Measurements from ENCODE around the gene RAB17.

The RAB17 gene

DNA sequence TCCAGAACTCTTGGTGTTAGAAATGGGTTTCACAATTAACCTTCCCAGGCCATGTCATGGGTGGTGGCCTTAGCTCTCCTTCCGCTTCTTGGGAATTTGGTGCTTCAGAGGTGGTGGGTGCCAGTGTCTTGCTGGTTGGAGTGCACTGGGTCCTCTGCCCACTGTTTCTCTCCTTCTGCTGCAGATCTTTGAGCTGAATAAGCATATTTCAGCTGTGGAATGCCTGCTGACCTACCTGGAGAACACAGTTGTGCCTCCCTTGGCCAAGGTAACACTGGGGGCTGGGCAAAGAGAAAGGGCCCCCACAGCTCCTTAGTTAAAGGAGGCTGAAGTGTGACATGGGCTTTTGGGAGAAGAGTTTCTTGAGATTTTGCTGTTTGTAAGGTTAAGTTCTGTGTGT lies 56.2 kb downstream of the RAB17 start:
- no peak for DNase-seq

DNA sequence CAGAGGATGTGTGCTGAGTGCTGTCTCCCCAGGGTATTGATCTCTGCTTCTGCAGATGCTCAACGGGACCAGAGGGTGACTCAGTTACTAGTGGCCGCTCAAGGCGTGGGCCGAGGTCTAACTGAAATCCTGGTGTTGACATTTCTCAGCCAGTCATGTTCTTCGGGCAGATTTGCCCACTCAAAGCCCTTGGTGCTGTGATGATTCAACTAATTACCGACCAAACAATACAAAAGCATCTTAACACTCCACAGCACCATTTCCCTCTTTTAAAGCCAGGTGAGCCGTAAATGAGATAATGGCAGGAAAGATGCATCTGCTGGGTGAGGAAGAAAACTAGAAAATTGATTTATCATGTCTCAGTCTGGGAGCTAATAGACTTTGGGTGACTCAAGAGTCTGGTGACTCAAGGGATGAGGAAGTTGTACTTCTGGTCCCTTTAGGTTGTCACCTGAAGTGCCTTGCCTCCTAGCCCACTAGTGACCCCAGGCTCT lies 56.8 kb downstream of the RAB17 start:
- no peak for DNase-seq

DNA sequence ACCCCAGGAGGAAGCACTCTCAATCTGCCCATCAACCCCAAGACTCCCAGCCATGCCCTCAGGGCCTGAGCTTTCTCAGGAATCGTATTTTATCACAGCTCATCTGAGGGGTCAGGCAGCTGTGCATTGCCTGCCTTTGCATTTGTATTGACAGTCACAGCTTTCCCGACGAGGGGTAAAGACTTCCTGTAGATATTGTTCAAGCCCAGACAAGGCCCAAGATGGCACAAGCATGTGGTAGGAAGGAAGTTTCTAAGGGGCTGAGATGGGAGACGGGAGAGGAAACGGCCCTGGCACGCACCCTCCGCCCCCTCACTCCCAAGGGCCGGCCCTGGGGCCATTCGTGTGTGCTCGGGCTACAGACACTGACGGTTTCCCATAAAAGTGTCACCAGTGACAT lies 58.4 kb downstream of the RAB17 start:
- DNase-seq: no peak

DNA sequence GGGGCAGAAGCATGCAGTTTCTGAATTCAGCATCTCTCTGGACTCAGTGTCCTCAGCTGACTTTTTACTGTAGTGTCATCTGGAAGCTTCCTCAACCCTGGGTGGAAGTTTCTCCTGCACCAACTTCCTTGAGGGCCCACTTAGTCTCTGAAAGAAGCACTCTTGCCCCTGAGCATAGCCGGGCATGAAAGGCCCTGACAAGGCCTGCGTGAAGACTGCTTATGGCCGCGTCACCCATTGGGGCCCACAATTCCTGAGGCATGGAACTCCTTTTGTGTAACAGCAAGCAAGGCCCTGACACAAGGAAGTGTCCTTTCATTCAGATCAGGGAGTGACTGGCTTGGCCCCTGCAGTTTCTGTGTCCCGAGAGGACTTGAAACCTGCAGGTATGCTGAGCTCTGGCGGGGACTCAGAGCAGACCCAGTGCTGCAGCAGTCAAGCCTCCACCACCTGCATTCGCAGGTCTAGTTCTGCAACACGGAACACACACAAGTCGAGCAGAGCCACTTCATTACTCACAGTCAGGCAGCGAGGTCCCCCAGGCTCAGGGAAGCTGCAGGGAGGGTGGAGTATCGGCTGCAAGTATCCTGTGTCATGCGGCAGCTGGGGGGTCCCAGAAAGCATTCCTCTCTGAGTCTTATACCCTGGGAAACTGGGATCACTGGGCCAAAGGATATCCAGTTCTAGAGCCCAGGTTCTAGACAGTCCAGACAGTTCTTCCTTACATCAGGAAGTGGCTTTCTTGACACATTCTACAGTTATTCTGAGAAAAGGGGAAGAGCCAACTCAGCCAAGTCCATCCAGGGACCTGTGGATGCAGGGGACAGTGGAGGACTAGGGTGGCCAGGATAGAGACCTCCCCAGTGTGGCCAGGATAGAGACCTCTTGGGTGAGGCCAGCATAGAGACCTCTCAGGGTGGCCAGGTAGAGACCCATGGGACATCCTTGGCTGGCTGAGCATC lies 59.8 kb downstream of the RAB17 start:
- DNase-seq: no peak

DNA sequence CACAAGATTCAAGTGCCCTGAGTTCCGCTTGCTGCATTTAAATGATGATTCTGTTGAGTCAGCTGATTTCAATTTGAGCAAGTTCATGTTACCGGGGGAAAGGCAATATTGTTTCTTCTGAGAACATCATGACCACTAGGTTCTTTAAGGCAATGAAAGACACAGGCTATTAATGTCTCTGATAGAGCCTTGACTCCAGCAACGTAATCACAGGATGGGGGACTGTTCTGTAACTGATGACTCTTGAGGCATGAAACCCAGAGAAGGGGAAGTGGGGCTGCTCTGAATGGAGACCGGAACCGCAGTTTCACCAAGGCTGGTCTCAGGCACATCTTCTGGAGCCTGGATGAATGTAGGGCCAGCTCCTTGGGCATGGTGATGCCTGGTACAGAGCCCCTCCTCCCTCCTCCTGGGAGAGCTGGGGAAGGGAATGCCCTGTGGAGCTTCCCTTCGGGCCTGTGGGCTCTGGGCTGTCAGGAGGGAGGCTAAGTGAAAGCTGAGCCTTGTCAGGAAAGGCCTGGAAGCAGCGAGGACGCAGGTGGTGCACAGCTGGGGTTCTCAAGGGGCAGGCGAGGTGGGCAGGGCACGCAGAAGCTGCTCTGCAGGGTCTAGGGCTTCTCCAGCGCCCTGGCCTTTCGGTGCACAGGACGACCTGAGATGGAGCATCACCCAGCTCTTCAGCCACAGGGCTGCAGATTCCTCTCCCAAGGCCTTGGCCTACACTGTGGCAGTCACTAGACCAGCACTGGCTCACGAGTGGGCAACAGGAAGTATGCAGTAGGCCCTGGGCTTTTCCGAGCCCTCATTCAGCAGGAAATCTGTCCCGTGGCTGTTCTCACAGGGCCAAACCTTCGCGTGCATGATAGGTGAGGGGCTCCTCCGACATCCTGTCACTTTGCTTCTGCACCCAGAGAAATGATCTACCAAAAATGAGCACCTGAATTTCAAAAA lies 60.8 kb downstream of the RAB17 start:
- DNase-seq: no peak

DNA sequence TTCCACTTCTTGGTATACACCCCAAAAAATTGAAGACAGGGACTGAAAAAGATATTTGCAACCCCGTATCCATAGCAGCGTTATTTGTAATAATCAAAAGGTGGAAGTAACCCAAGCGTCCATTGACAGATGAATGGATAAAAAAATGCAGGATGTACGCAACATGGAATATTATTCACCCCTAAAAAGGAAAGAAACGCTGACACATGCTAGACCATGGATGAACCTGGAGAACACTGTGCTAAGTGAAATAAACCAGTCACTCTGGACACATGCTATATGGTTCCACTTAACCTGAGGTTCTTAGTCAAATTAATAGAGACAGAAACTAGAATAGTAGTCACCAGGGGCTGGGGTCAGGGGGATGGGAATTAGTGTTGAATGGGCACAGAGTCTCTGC lies 62.8 kb downstream of the RAB17 start:
- no peak for DNase-seq

DNA sequence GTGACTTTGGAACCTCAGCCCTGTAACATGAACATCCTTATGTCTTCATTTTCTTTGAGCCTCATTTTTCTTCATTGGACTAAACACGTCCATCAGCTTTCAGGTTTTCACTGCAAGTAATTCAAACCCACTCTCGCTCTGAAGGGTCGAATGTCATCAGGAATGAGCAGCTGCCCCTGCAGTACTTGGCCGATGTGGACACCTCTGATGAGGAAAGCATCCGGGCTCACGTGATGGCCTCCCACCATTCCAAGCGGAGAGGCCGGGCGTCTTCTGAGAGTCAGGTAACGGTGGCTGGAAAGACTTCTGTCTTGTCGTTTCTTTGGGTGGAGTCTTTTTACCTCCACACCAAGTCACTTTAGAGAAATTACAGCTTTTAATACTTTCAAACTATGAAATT lies 63.3 kb downstream of the RAB17 start:
- DNase-seq: no peak

DNA sequence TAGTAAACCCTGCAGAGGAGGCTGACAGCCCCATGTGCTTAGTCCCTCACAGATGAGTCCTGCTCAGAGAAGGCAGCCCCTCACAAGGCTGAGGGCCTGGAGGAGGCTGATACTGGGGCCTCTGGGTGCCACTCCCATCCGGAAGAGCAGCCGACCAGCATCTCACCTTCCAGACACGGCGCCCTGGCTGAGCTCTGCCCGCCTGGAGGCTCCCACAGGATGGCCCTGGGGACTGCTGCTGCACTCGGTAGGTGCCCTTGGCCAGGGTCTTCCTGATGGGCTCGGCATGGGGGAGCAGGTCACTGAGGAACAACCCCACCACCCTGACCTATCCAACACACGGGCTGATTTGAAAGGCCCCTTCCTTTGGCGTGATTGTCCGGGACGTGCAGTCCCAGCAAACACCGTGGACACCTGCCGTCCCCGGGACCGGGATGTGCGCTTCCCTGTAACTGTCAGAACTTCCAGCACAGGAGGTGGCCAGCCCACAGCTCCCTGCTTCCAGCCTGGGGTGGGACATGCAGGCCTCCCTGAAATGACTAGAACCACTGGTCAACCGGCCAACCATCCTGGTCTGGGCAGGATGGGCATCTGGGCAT lies 64.9 kb downstream of the RAB17 start:
- no peak for DNase-seq

DNA sequence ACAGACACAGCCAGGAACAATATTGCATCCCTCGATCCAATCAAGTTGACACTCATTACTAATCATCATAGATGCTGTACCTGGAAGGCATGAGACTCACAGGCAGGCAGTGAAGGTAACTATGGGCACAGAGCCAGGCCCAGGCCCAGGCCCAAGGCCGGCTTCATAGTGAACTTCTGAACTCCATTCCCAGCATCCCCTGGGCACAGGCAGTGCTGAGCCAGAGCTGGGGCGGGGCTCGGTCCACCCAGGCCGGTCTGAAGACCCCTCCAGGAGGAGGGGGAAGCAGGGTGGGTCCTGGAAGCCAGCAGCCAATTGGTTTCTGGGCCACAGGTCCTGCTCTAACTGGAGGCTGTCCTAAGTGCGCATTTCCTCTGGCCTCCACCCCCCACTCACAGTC lies 65.9 kb downstream of the RAB17 start:
- no peak for DNase-seq

Data from activated gamma-delta T cell treated with Interleukin-2 at 50 U/mL for 16 hours (primary cell).